NT2/D1 (cell line): ENCODE data around the gene IFNG.

ENCODE experiments used
- YY1 ChIP-seq: IDR thresholded peaks from 2 replicates; pipeline ENCODE4 v1.6.1; 2011; ENCODE audit not compliant: insufficient read length, insufficient read depth
- ZNF274 ChIP-seq: IDR thresholded peaks from 2 replicates; pipeline ENCODE4 v1.6.1; 2011; ENCODE audit warnings: mild to moderate bottlenecking, low read depth, low read length

DNA sequence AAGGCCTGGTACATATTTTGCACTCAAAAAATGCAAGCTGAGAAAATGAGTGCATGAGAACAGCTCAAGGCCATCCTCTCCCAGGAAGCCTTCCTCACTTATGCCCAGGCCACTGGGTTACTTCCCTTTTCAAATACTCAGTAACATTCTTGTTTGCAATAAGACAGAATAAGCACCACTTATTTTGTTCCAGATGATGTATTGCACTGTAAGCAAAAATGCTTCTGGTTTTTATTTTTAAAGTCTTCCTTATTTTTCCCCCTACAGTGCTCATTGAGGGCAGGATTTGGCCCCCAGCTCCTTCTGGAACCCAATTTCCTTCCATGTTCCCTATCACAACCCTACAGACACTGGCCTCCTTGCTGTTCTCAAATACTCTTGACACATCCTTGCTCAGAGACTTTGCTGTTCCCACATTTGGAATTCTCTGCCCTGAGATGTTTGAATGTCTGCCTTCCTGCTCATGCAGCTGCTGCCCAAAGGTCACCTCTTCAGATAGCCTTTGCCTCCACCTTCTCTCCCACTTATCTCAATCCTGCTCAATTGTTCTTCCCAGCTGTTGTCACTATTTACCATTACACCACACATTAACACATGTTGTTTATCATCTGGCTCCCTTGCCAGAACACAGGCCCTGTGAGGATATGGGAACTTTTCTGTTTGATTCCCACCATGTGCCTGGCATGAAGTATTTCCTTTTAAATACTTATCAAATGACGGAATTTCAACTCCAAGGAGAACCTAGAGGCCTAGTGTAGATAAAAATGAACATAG is 49.9 kb downstream of the IFNG start:
- TF ChIP-seq ZNF274 (no peak), YY1 (no peak)
